Measurements from ENCODE around the gene EIF4B. TPM values are rescaled to one million over a fixed set of nuclear protein-coding genes. Genes with fewer than 3 reads are reported as not detected.

EIF4B gene
- total and polyA plus RNA-seq, 2 of the 8 experiments (the other 6 are each of a cell fraction or from before 2014, with no cell fraction given) = 269 to 816 TPM

- TF ChIP-seq CTCF (IDR thresholded peaks at IDR 0.05; ENCODE audit: control extremely low read depth in 1 of 3, insufficient read depth in 1 of 3, low read depth in 1 of 3, low read length in 3 of 3) (peak in 1 of 3 experiments; percentile 1; a peak in 1 of 4 replicates), SP2 (IDR thresholded peaks at IDR 0.05; ENCODE audit: low read length) (no peak), CBX5 (IDR thresholded peaks at IDR 0.05; ENCODE audit: low read depth, low read length) (no peak), SP4 (IDR thresholded peaks at IDR 0.05; ENCODE audit: low read length) (peak; percentile 69; the same call in 1 of the 2 replicates), KDM5A (IDR thresholded peaks at IDR 0.05; ENCODE audit: low read length) (peak; percentile 92), RNF2 (IDR thresholded peaks at IDR 0.05; ENCODE audit: borderline replicate concordance, low read depth, low read length, missing control alignments, poor library complexity, severe bottlenecking) (no peak), PHF8 (conservative IDR thresholded peaks at IDR 0.05; ENCODE audit: low read depth, low read length) (peak; percentile 88), SP1 (IDR thresholded peaks at IDR 0.05; ENCODE audit: low read depth, low read length) (peak; percentile 39; the same call in 1 of the 2 replicates), MAFK (IDR thresholded peaks at IDR 0.05; ENCODE audit: low read depth, low read length) (no peak), EGR1 (IDR thresholded peaks at IDR 0.05; ENCODE audit: borderline replicate concordance, low read depth, low read length) (no peak)
Measured at GRCh38 chr12:53005986-53006809, at the start of gene EIF4B (continued).
